GM12878 (cell line): Measurements from ENCODE around the gene NME7. TPM values are rescaled to one million over a fixed set of nuclear protein-coding genes. Genes with fewer than 3 reads are reported as not detected.

Experiments used
- ATAC-seq: fragments of 200-7000 bp; cut with Tn5 transposase; 3 replicates; pipeline ENCODE4 v1.9.1; 2020; ENCODE audit warnings: mild to moderate bottlenecking, moderate library complexity
- BruUV-seq: library from RNA; stranded (reverse); fragments of 400-500 nt; replicated peaks from 2 replicates; lab custom pipeline; 2021; lab: Mats Ljungman, UMichigan
- CTCF ChIA-PET: fragments of 300-600 bp; sonication (Branson Sonifier 250); formaldehyde crosslinking; extraction: SDS; loops from one replicate; lab custom pipeline; 2021; ENCODE audit warnings: inconsistent platforms; lab: Yijun Ruan, JAX
- POLR2A ChIA-PET: fragments of 350-600 bp; formaldehyde crosslinking; extraction: SDS; loops from one replicate; lab custom pipeline; 2021; ENCODE audit warnings: inconsistent platforms; lab: Charles Lee
- RAD21 ChIA-PET: fragments of 300-600 bp; sonication (Branson Sonifier 250); formaldehyde crosslinking; loops from one replicate; lab custom pipeline; 2023; ENCODE audit warnings: antibody characterized with exemption; ENCODE audit not compliant: unreplicated experiment; lab: Charles Lee
- SMC1A ChIA-PET: fragments of 300-600 bp; sonication (Branson Sonifier 250); formaldehyde crosslinking; loops from one replicate; lab custom pipeline; 2023; ENCODE audit not compliant: unreplicated experiment, uncharacterized antibody; lab: Charles Lee
- DNase-seq: peaks from one replicate; pipeline ENCODE4 v3.0.0-alpha.2; 2011; ENCODE audit warnings: low read depth, low spot score
- FAIRE-seq: peaks from 3 replicates; lab custom pipeline; 2011; peaks lifted over from hg19 to GRCh38; lab: Jason Lieb, UNC
- H2AFZ ChIP-seq: 2 replicates; pipeline ENCODE4 v1.6.0; 2011; ENCODE audit warnings: low read depth, low read length, control low read depth; ENCODE audit not compliant: control insufficient read depth
- H3K27ac ChIP-seq: 2 replicates; pipeline ENCODE4 v1.5.1; 2011; ENCODE audit warnings: control low read depth; ENCODE audit not compliant: control insufficient read depth, insufficient read depth
- H3K27me3 ChIP-seq, 2 experiments: replicated peaks in 1 of 2; 2 replicates each; pipeline versions ENCODE4 v1.6.0 to v1.6.1; 2011; ENCODE audit warnings: low read length in 1 of 2; ENCODE audit not compliant: control insufficient read depth in 2 of 2, insufficient read depth in 2 of 2
- H3K36me3 ChIP-seq, 2 experiments: 2 replicates each; pipeline ENCODE4 v1.5.1; 2011; ENCODE audit warnings: low read length in 1 of 2; ENCODE audit not compliant: control insufficient read depth in 2 of 2, insufficient read depth in 2 of 2
- H3K4me1 ChIP-seq: 2 replicates; pipeline ENCODE4 v1.6.1; 2011; ENCODE audit warnings: mild to moderate bottlenecking, low read length, moderate library complexity, mixed read lengths; ENCODE audit not compliant: control insufficient read depth, insufficient read depth
- H3K4me2 ChIP-seq: 2 replicates; pipeline ENCODE4 v1.6.0; 2011; ENCODE audit warnings: control low read depth; ENCODE audit not compliant: control insufficient read depth, insufficient read depth
- H3K4me3 ChIP-seq: fragments of 200-600 bp; sonication (generic); 2 replicates; pipeline ENCODE4 v1.5.1; 2016
- H3K79me2 ChIP-seq: 2 replicates; pipeline ENCODE4 v1.6.0; 2011; ENCODE audit warnings: low read length; ENCODE audit not compliant: control insufficient read depth, insufficient read depth
- H3K9ac ChIP-seq: 2 replicates; pipeline ENCODE4 v1.8.0; 2011; ENCODE audit warnings: low read length, control low read depth, mixed read lengths; ENCODE audit not compliant: control insufficient read depth, insufficient read depth
- H3K9me3 ChIP-seq: replicated peaks from 3 replicates; pipeline ENCODE4 v1.5.1; 2011; ENCODE audit warnings: mild to moderate bottlenecking, low read length; ENCODE audit not compliant: control insufficient read depth, insufficient read depth
- H4K20me1 ChIP-seq: 2 replicates; pipeline ENCODE4 v1.6.0; 2011; ENCODE audit not compliant: control insufficient read depth, insufficient read depth
- ATF7 ChIP-seq: fragments of 450-650 bp; IDR thresholded peaks from 2 replicates; pipeline ENCODE4 v1.6.1; 2016; ENCODE audit warnings: low read depth, mild to moderate bottlenecking
- MEF2B ChIP-seq: fragments of 450-650 bp; IDR thresholded peaks from 2 replicates; pipeline ENCODE4 v1.6.1; 2018; ENCODE audit warnings: mild to moderate bottlenecking, moderate library complexity; ENCODE audit not compliant: partially characterized antibody, poor library complexity, severe bottlenecking
- PAX8 ChIP-seq: fragments of 450-650 bp; IDR thresholded peaks from 2 replicates; pipeline ENCODE4 v1.6.1; 2017; ENCODE audit warnings: mild to moderate bottlenecking, moderate library complexity
- PBX3 ChIP-seq: IDR thresholded peaks from 2 replicates; pipeline ENCODE4 v1.6.1; 2011; ENCODE audit warnings: mild to moderate bottlenecking, low read depth, low read length, moderate library complexity; ENCODE audit not compliant: insufficient replicate concordance
- SMAD1 ChIP-seq: fragments of 450-650 bp; IDR thresholded peaks from 2 replicates; pipeline ENCODE4 v1.6.1; 2018; ENCODE audit warnings: mild to moderate bottlenecking, low read depth; ENCODE audit not compliant: partially characterized antibody
- ZNF24 ChIP-seq: fragments of 450-650 bp; IDR thresholded peaks from 2 replicates; pipeline ENCODE4 v1.6.1; 2017; ENCODE audit warnings: antibody characterized with exemption, mild to moderate bottlenecking
- ZSCAN29 ChIP-seq: fragments of 450-650 bp; IDR thresholded peaks from 2 replicates; pipeline ENCODE4 v1.6.1; 2017; ENCODE audit warnings: mild to moderate bottlenecking, moderate library complexity
- ZZZ3 ChIP-seq: IDR thresholded peaks from 2 replicates; pipeline ENCODE4 v1.6.1; 2011; ENCODE audit warnings: low read depth; ENCODE audit not compliant: control insufficient read depth, insufficient read length
- WGBS: methylation state at CpG from one replicate; pipeline ENCODE4 v1.1.6; 2016; ENCODE audit warnings: low lambda C conversion rate; ENCODE audit not compliant: insufficient replicate concordance, insufficient coverage; ENCODE audit errors: missing lambda C conversion rate; 5-methylcytosine and 5-hydroxymethylcytosine counted together
- in situ Hi-C: fragments of 300-500 bp; cut with MboI; formaldehyde crosslinking; loops from 9 replicates; pipeline ENCODE4 v1.14.3; 2018; ENCODE audit warnings: mixed read lengths
- intact Hi-C: fragments of 100-400 bp; cut with micrococcal nuclease; formaldehyde crosslinking; loops from one replicate; pipeline ENCODE4 v1.14.2; 2022; ENCODE audit not compliant: unreplicated experiment
- polyA plus RNA-seq, 11 experiments: library from polyadenylated mRNA; depleted of rRNA in 4 of 11; unstranded in 6 of 11; stranded (reverse) in 5 of 11; fragments of >200 nt; fragmentation: Nextera tagmentation in 4 of 11; fragmentation: Illumina TruSeq in 1 of 11; extraction: Ambion mirVana in 4 of 11; extraction: Trizol in 1 of 11; gene quantifications; 1 replicate in 1 of 11; 2 replicates in 10 of 11; pipeline versions ENCODE4 v1.2.1 to v1.2.3, GENCODE V29; 2011 to 2016; ENCODE audit warnings: inconsistent platforms in 2 of 11, missing spikeins in 2 of 11, low read depth in 1 of 11
- total RNA-seq, 4 experiments: library from RNA; depleted of rRNA in 3 of 4; stranded (reverse); fragments of >200 nt in 3 of 4; fragmentation: Illumina TruSeq in 1 of 4; extraction: Trizol in 1 of 4; gene quantifications; 2 replicates each; pipeline versions ENCODE4 v1.2.1 to v1.2.3, GENCODE V29; 2013 to 2021
- TF ChIP-seq, protein P1 (sequence below): fragments of 450-650 bp; IDR thresholded peaks from 2 replicates; pipeline ENCODE4 v1.6.1; 2017; ENCODE audit warnings: antibody characterized with exemption, mild to moderate bottlenecking, moderate library complexity
- TF ChIP-seq, protein P2 (sequence below): IDR thresholded peaks from 2 replicates; pipeline ENCODE4 v1.6.1; 2012; ENCODE audit warnings: low read depth, low read length, improper control_type of control experiment
- TF ChIP-seq, protein P3 (sequence below): IDR thresholded peaks from 2 replicates; pipeline ENCODE4 v1.6.1; 2012; ENCODE audit warnings: mild to moderate bottlenecking, low read depth, low read length
- TF ChIP-seq, protein P4 (sequence below): fragments of 450-650 bp; IDR thresholded peaks from 2 replicates; pipeline ENCODE4 v1.6.1; 2017; ENCODE audit warnings: borderline replicate concordance

NME7 gene
- total and polyA plus RNA-seq, 10 of the 15 experiments (the other 5 are each of a cell fraction or from before 2014, with no cell fraction given) = 1.5 to 15.6 (median 7.2) TPM

- DNase-seq (no peak), FAIRE-seq (no peak), ATAC-seq (no peak; the same call in 2 of the 3 replicates)
- Histone ChIP-seq H3K4me3 (peak overlapping the region; percentile 72), H3K4me2 (peak overlapping the region; percentile 83), H2AFZ (peak overlapping the region; percentile 95), H3K9ac (peak overlapping the region; percentile 47; the same call in 1 of the 2 replicates), H3K79me2 (peaks cover 10% of the 10 kb centered on the region), H3K4me1 (peaks cover 4% of the 10 kb centered on the region; the same call in 1 of the 2 replicates), H4K20me1 (no peaks in the 10 kb centered on the region), H3K36me3 (peaks cover 0 to 7% of the 10 kb centered on the region in 2 experiments; a peak in 1 of 4 replicates), H3K27me3 (no peaks in the 10 kb centered on the region), H3K27ac (no peak overlapping the region), H3K9me3 (no peaks in the 10 kb centered on the region; the same call in 2 of the 3 replicates)
- in situ Hi-C loops (no loop called here), intact Hi-C loops (loop anchor here (5.0 kb wide), 1 partner anchor 180 kb away; no protein-coding TSS in a partner anchor)
- no peak for TF ChIP-seq PBX3
- TF ChIP-seq, protein P1, sequence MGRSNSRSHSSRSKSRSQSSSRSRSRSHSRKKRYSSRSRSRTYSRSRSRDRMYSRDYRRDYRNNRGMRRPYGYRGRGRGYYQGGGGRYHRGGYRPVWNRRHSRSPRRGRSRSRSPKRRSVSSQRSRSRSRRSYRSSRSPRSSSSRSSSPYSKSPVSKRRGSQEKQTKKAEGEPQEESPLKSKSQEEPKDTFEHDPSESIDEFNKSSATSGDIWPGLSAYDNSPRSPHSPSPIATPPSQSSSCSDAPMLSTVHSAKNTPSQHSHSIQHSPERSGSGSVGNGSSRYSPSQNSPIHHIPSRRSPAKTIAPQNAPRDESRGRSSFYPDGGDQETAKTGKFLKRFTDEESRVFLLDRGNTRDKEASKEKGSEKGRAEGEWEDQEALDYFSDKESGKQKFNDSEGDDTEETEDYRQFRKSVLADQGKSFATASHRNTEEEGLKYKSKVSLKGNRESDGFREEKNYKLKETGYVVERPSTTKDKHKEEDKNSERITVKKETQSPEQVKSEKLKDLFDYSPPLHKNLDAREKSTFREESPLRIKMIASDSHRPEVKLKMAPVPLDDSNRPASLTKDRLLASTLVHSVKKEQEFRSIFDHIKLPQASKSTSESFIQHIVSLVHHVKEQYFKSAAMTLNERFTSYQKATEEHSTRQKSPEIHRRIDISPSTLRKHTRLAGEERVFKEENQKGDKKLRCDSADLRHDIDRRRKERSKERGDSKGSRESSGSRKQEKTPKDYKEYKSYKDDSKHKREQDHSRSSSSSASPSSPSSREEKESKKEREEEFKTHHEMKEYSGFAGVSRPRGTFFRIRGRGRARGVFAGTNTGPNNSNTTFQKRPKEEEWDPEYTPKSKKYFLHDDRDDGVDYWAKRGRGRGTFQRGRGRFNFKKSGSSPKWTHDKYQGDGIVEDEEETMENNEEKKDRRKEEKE = no peak
- TF ChIP-seq MEF2B = no peak
- no peak for TF ChIP-seq SMAD1
- TF ChIP-seq ZSCAN29 = no peak
- no peak for TF ChIP-seq ATF7
- TF ChIP-seq, protein P2, sequence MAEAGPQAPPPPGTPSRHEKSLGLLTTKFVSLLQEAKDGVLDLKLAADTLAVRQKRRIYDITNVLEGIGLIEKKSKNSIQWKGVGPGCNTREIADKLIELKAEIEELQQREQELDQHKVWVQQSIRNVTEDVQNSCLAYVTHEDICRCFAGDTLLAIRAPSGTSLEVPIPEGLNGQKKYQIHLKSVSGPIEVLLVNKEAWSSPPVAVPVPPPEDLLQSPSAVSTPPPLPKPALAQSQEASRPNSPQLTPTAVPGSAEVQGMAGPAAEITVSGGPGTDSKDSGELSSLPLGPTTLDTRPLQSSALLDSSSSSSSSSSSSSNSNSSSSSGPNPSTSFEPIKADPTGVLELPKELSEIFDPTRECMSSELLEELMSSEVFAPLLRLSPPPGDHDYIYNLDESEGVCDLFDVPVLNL = no peak
- TF ChIP-seq PAX8 = no peak
- TF ChIP-seq, protein P3, sequence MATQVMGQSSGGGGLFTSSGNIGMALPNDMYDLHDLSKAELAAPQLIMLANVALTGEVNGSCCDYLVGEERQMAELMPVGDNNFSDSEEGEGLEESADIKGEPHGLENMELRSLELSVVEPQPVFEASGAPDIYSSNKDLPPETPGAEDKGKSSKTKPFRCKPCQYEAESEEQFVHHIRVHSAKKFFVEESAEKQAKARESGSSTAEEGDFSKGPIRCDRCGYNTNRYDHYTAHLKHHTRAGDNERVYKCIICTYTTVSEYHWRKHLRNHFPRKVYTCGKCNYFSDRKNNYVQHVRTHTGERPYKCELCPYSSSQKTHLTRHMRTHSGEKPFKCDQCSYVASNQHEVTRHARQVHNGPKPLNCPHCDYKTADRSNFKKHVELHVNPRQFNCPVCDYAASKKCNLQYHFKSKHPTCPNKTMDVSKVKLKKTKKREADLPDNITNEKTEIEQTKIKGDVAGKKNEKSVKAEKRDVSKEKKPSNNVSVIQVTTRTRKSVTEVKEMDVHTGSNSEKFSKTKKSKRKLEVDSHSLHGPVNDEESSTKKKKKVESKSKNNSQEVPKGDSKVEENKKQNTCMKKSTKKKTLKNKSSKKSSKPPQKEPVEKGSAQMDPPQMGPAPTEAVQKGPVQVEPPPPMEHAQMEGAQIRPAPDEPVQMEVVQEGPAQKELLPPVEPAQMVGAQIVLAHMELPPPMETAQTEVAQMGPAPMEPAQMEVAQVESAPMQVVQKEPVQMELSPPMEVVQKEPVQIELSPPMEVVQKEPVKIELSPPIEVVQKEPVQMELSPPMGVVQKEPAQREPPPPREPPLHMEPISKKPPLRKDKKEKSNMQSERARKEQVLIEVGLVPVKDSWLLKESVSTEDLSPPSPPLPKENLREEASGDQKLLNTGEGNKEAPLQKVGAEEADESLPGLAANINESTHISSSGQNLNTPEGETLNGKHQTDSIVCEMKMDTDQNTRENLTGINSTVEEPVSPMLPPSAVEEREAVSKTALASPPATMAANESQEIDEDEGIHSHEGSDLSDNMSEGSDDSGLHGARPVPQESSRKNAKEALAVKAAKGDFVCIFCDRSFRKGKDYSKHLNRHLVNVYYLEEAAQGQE = no peak
- TF ChIP-seq ZZZ3 = no peak
- TF ChIP-seq, protein P4, sequence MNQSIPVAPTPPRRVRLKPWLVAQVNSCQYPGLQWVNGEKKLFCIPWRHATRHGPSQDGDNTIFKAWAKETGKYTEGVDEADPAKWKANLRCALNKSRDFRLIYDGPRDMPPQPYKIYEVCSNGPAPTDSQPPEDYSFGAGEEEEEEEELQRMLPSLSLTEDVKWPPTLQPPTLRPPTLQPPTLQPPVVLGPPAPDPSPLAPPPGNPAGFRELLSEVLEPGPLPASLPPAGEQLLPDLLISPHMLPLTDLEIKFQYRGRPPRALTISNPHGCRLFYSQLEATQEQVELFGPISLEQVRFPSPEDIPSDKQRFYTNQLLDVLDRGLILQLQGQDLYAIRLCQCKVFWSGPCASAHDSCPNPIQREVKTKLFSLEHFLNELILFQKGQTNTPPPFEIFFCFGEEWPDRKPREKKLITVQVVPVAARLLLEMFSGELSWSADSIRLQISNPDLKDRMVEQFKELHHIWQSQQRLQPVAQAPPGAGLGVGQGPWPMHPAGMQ = no peak
- no peak for TF ChIP-seq ZNF24
- 6% methylated on average over 15 of the region's 15 CpGs for WGBS
- ChIA-PET POLR2A (no interaction called here), SMC1A (interaction anchor here (0.6 to 2.7 kb wide), 10 partner anchors 7 to 730 kb away, joined by 3 to 9 read pairs (median 4); no protein-coding TSS in a partner anchor), RAD21 (interaction anchor here (1.3 to 2.2 kb wide), 2 partner anchors 9 to 19 kb away, joined by 3 to 8 read pairs; no protein-coding TSS in a partner anchor), CTCF (interaction anchor here (0.6 to 2.0 kb wide), 4 partner anchors 9 to 730 kb away, joined by 3 to 9 read pairs (median 6); no protein-coding TSS in a partner anchor)
- BruUV-seq = TSS peak; percentile 84
These were observed 406 bp downstream of the NME7 start for GRCh38 chr1:169367096-169367685.
